ENCODE data around the gene CCBE1. TPM values are rescaled to one million over a fixed set of nuclear protein-coding genes. Genes with fewer than 3 reads are reported as not detected.

Gene CCBE1
- total and polyA plus RNA-seq, 9 of the 15 experiments (the other 6 are each of a cell fraction or from before 2014, with no cell fraction given) = 0.20 TPM; not detected in 8

DNA sequence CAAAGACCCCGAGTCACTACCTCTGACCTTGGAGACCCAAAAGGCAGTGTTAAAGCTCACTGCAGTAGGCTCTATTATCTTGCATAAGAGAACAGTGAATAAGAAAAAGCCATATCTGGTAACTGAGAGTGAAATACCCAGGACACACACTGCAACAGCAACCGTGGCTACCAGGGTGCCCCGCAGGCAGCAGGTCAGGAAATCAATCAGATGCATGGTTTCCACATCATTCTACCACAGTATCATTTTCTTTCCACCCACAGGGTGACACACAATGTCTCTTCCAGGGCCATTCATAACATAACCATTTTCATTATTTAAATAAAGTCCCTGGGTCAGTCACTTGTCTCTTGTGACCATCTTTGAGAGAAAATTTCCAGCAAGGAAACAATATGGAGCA is 131.3 kb downstream of the CCBE1 start:
- Histone ChIP-seq H3K9me3 (replicated peaks; ENCODE audit: control insufficient read depth, insufficient read depth, low read depth, low read length) (no peaks in the 10 kb centered on the region), H3K79me2 (ENCODE audit: control insufficient read depth, insufficient read depth, low read length) (no peaks in the 10 kb centered on the region), H3K9ac (ENCODE audit: insufficient read depth in 1 of 2, low read depth in 2 of 2, low read length in 2 of 2) (no peak overlapping the region), H3K4me1 (replicated peaks in 1 of 2; ENCODE audit: control insufficient read depth in 2 of 2, insufficient read depth in 2 of 2, low read length in 2 of 2) (no peaks in the 10 kb centered on the region), H4K20me1 (replicated peaks; ENCODE audit: control insufficient read depth, insufficient read depth, low read length) (no peaks in the 10 kb centered on the region), H3K4me3 (no peak overlapping the region), H3K9me1 (ENCODE audit: control insufficient read depth, insufficient read depth, low read length) (no peaks in the 10 kb centered on the region), H2AFZ (ENCODE audit: low read depth, low read length) (no peak overlapping the region), H3K27me3 (ENCODE audit: control insufficient read depth in 2 of 2, insufficient read depth in 2 of 2, low read length in 2 of 2) (peaks cover 0 to 8% of the 10 kb centered on the region in 2 experiments; a peak in 2 of 5 replicates), H3K27ac (ENCODE audit: extremely low read depth, low read depth, low read length) (no peak overlapping the region), H3K4me2 (ENCODE audit: insufficient read depth, low read length) (no peak overlapping the region), H3K36me3 (ENCODE audit: control insufficient read depth, insufficient read depth, low read length) (no peaks in the 10 kb centered on the region)
- CTCF ChIA-PET (ENCODE audit: low intra/inter-chr PET ratio) = no interaction called here
- FAIRE-seq (no peak), DNase-seq (ENCODE audit: extremely low read depth in 1 of 4, low spot score in 3 of 4) (no peak), ATAC-seq (no peak)
- POLR2A ChIA-PET = interaction anchor here (0.6 kb wide), 1 partner anchor 43 kb away, joined by 3 read pairs; no protein-coding TSS in a partner anchor
- BruUV-seq (replicated peaks) = no TSS peak
- intact Hi-C loops (cut with micrococcal nuclease) (no loop called here), in situ Hi-C loops (cut with MboI) (no loop called here)
- TF ChIP-seq PRPF4 (IDR thresholded peaks at IDR 0.05; ENCODE audit: insufficient read depth, low read depth, low read length, poor library complexity, severe bottlenecking) (no peak), ZNF408 (CRISPR knock-in tag; IDR thresholded peaks at IDR 0.05; ENCODE audit: low read depth) (no peak), POLR2A (conservative IDR thresholded peaks at IDR 0.05) (no peak), KDM5B (IDR thresholded peaks at IDR 0.05; ENCODE audit: insufficient replicate concordance, low read depth, low read length) (no peak), NCOA1 (IDR thresholded peaks at IDR 0.05; ENCODE audit: low read depth) (no peak), SMARCE1 (IDR thresholded peaks at IDR 0.05) (no peak), NCOA4 (IDR thresholded peaks at IDR 0.05; ENCODE audit: partially characterized antibody) (no peak), ARID2 (IDR thresholded peaks at IDR 0.05) (no peak), FOXK1 (CRISPR knock-in tag; IDR thresholded peaks at IDR 0.05; ENCODE audit: borderline replicate concordance) (no peak), GTF2E2 (tag; IDR thresholded peaks at IDR 0.05) (no peak)
- TF ChIP-seq, protein P1, sequence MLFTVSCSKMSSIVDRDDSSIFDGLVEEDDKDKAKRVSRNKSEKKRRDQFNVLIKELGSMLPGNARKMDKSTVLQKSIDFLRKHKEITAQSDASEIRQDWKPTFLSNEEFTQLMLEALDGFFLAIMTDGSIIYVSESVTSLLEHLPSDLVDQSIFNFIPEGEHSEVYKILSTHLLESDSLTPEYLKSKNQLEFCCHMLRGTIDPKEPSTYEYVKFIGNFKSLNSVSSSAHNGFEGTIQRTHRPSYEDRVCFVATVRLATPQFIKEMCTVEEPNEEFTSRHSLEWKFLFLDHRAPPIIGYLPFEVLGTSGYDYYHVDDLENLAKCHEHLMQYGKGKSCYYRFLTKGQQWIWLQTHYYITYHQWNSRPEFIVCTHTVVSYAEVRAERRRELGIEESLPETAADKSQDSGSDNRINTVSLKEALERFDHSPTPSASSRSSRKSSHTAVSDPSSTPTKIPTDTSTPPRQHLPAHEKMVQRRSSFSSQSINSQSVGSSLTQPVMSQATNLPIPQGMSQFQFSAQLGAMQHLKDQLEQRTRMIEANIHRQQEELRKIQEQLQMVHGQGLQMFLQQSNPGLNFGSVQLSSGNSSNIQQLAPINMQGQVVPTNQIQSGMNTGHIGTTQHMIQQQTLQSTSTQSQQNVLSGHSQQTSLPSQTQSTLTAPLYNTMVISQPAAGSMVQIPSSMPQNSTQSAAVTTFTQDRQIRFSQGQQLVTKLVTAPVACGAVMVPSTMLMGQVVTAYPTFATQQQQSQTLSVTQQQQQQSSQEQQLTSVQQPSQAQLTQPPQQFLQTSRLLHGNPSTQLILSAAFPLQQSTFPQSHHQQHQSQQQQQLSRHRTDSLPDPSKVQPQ (CRISPR knock-in tag; IDR thresholded peaks at IDR 0.05; ENCODE audit: borderline replicate concordance) = no peak
- TF ChIP-seq, protein P2, sequence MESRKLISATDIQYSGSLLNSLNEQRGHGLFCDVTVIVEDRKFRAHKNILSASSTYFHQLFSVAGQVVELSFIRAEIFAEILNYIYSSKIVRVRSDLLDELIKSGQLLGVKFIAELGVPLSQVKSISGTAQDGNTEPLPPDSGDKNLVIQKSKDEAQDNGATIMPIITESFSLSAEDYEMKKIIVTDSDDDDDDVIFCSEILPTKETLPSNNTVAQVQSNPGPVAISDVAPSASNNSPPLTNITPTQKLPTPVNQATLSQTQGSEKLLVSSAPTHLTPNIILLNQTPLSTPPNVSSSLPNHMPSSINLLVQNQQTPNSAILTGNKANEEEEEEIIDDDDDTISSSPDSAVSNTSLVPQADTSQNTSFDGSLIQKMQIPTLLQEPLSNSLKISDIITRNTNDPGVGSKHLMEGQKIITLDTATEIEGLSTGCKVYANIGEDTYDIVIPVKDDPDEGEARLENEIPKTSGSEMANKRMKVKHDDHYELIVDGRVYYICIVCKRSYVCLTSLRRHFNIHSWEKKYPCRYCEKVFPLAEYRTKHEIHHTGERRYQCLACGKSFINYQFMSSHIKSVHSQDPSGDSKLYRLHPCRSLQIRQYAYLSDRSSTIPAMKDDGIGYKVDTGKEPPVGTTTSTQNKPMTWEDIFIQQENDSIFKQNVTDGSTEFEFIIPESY (CRISPR knock-in tag; IDR thresholded peaks at IDR 0.05) = no peak
- TF ChIP-seq, protein P3, sequence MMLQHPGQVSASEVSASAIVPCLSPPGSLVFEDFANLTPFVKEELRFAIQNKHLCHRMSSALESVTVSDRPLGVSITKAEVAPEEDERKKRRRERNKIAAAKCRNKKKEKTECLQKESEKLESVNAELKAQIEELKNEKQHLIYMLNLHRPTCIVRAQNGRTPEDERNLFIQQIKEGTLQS (IDR thresholded peaks at IDR 0.05) = no peak
- TF ChIP-seq, protein P3 (CRISPR knock-in tag; conservative IDR thresholded peaks at IDR 0.05) = no peak
- WGBS (ENCODE audit: insufficient coverage, low coverage, missing lambda C conversion rate) = 0% methylated on average over 2 of the region's 3 CpGs
